Lung (tissue), 12 donors: Measurements from ENCODE around the gene SLC26A6. TPM values are rescaled to one million over a fixed set of nuclear protein-coding genes. Genes with fewer than 3 reads are reported as not detected.

Experiments used
- ATAC-seq: fragments of 200-7000 bp; cut with Tn5 transposase; one replicate; pipeline ENCODE4 v1.9.1; 2020; ENCODE audit warnings: moderate number of reproducible peaks; ENCODE audit not compliant: insufficient read depth, low FRiP score
- DNase-seq, 3 donors: peaks; one replicate each; pipeline ENCODE4 v3.0.0-alpha.2; 2013 to 2017
- H3K27ac ChIP-seq, 2 donors: one replicate each; pipeline ENCODE4 v1.5.1; 2013; ENCODE audit warnings: mild to moderate bottlenecking in 2 of 2, moderate library complexity in 2 of 2, control low read depth in 1 of 2, inconsistent platforms in 1 of 2, low read depth in 1 of 2, low read length in 1 of 2
- H3K27me3 ChIP-seq, 3 donors: one replicate each; pipeline ENCODE4 v1.5.1; 2013; ENCODE audit warnings: low read length in 2 of 3; ENCODE audit not compliant: control insufficient read depth in 3 of 3, insufficient read depth in 3 of 3
- H3K36me3 ChIP-seq, 4 donors: one replicate each; pipeline ENCODE4 v1.5.1; 2013; ENCODE audit warnings: low read length in 4 of 4, mild to moderate bottlenecking in 1 of 4, moderate library complexity in 1 of 4; ENCODE audit not compliant: control insufficient read depth in 4 of 4, insufficient read depth in 4 of 4
- H3K4me1 ChIP-seq, 5 donors: one replicate each; pipeline ENCODE4 v1.5.1; 2013; ENCODE audit warnings: low read length in 5 of 5, mild to moderate bottlenecking in 2 of 5, moderate library complexity in 1 of 5; ENCODE audit not compliant: control insufficient read depth in 5 of 5, insufficient read depth in 5 of 5
- H3K4me3 ChIP-seq: one replicate; pipeline ENCODE4 v1.5.1; 2013; ENCODE audit warnings: mild to moderate bottlenecking, control low read depth, moderate library complexity
- H3K9ac ChIP-seq, 2 donors: one replicate each; pipeline ENCODE4 v1.5.1; 2013; ENCODE audit warnings: low read length in 2 of 2, control low read depth in 1 of 2; ENCODE audit not compliant: insufficient read depth in 1 of 2
- H3K9me3 ChIP-seq, 4 donors: one replicate each; pipeline ENCODE4 v1.5.1; 2013; ENCODE audit warnings: low read length in 3 of 4, mild to moderate bottlenecking in 1 of 4, moderate library complexity in 1 of 4; ENCODE audit not compliant: control insufficient read depth in 4 of 4, insufficient read depth in 3 of 4
- CTCF ChIP-seq: IDR thresholded peaks from 2 replicates; pipeline ENCODE4 v1.5.1; 2012; ENCODE audit warnings: mild to moderate bottlenecking; ENCODE audit errors: control extremely low read depth, extremely low read depth
- WGBS, 2 donors: extraction: QIAGEN DNeasy Blood & Tissue Kit; methylation state at CpG; one replicate each; pipeline ENCODE4 v1.1.7; 2013; 5-methylcytosine and 5-hydroxymethylcytosine counted together
- polyA plus RNA-seq, 2 donors: library from polyadenylated mRNA; stranded (reverse); fragments of 200-250 nt; gene quantifications; one replicate each; pipeline ENCODE4 v1.2.1, GENCODE V29; 2013
- total RNA-seq, 2 donors: library from RNA; depleted of rRNA in 1 of 2; stranded (reverse); fragments of >200 nt in 1 of 2; gene quantifications; one replicate each; pipeline ENCODE4 v1.2.1, GENCODE V29; 2014 to 2021
- donor health status: control.
- donor health status: control.
- donor health status: Bipolar disorder and iron deficiency.
- donor health status: healthy.
- donor health status: DM: yes; HTN: yes; CAD: no.

SLC26A6 gene
- total and polyA plus RNA-seq, 4 donors = 14.6 to 24.5 (median 19.6) TPM

- no peak for DNase-seq
- H3K36me3 ChIP-seq = no peaks in the 10 kb centered on the region
- TF ChIP-seq CTCF = no peak
- WGBS, 2 donors = 85 to 87% methylated on average over 6 to 7 of the region's 7 CpGs
- H3K4me1 ChIP-seq = no peaks in the 10 kb centered on the region
- H3K4me3 ChIP-seq = no peak overlapping the region
- no peak for ATAC-seq
- no peaks in the 10 kb centered on the region for H3K27me3 ChIP-seq
- no peak overlapping the region for H3K9ac ChIP-seq
- no peak overlapping the region for H3K27ac ChIP-seq
- H3K9me3 ChIP-seq = peaks cover 0 to 10% (median 0%) of the 10 kb centered on the region in 4 donors
Measured at GRCh38 chr3:48619541-48620524, 15.4 kb downstream of the SLC26A6 start.

GRCh38 chr3:48617559-48617958, 17.7 kb downstream of the SLC26A6 start:
- 98% methylated on average over 4 of the region's 4 CpGs for WGBS, 2 donors
- H3K36me3 ChIP-seq = no peaks in the 10 kb centered on the region
- peaks cover 0 to 10% (median 0%) of the 10 kb centered on the region in 4 donors for H3K9me3 ChIP-seq
- peaks cover 0 to 5% (median 0%) of the 10 kb centered on the region in 5 donors for H3K4me1 ChIP-seq
- no peak overlapping the region for H3K4me3 ChIP-seq
- no peak for TF ChIP-seq CTCF
- DNase-seq (no peak), ATAC-seq (no peak)
- no peak overlapping the region for H3K27ac ChIP-seq
- H3K9ac ChIP-seq = no peak overlapping the region
- H3K27me3 ChIP-seq = no peaks in the 10 kb centered on the region

GRCh38 chr3:48614044-48614443, 21.2 kb downstream of the SLC26A6 start:
- H3K9me3 ChIP-seq = peaks cover 0 to 8% (median 0%) of the 10 kb centered on the region in 4 donors
- DNase-seq (no peak), ATAC-seq (no peak)
- no peak overlapping the region for H3K27ac ChIP-seq
- no peak overlapping the region for H3K9ac ChIP-seq
- no peaks in the 10 kb centered on the region for H3K27me3 ChIP-seq
- no peak overlapping the region for H3K4me3 ChIP-seq
- no peak for TF ChIP-seq CTCF
- H3K36me3 ChIP-seq = no peaks in the 10 kb centered on the region
- H3K4me1 ChIP-seq = peaks cover 0 to 12% (median 2%) of the 10 kb centered on the region in 5 donors
- 12 to 30% methylated on average over 3 of the region's 3 CpGs for WGBS, 2 donors
